Measurements from ENCODE around the gene WNK4. TPM values are rescaled to one million over a fixed set of nuclear protein-coding genes. Genes with fewer than 3 reads are reported as not detected.
A peak's percentile ranks its signal among the peaks of the same experiment; 100 is the strongest.

WNK4 gene
- total and polyA plus RNA-seq, 11 donors: 1.2 TPM; not detected in 10

- Histone ChIP-seq H3K4me1 (no peaks in the 10 kb centered on the region), H3K27ac (no peak overlapping the region), H3K4me3 (no peak overlapping the region), H3K27me3 (no peaks in the 10 kb centered on the region), H3K36me3 (peaks cover 0 to 14% (median 9%) of the 10 kb centered on the region in 9 donors), H3K9me3 (no peaks in the 10 kb centered on the region)
- ATAC-seq (no peak), DNase-seq (no peak)
- 97 to 100% (median 98%) methylated on average over 1 of the region's 1 CpG for WGBS, 4 donors
- TF ChIP-seq CTCF (IDR thresholded peaks at IDR 0.05): no peak
- TF ChIP-seq POLR2A (IDR thresholded peaks at IDR 0.05): no peak
- intact Hi-C loops (cut with DNase I): no loop called here
Observed at GRCh38 chr17:42804918-42805367, 24.5 kb downstream of the WNK4 start.

GRCh38 chr17:42806249-42806648, 25.8 kb downstream of the WNK4 start:
- 67 to 100% (median 94%) methylated on average over 1 of the region's 1 CpG for WGBS, 4 donors
- intact Hi-C loops (cut with DNase I): no loop called here

GRCh38 chr17:42809250-42809649, 28.8 kb downstream of the WNK4 start:
- Histone ChIP-seq H3K27me3 (no peaks in the 10 kb centered on the region), H3K9me3 (no peaks in the 10 kb centered on the region), H3K4me1 (no peaks in the 10 kb centered on the region), H3K27ac (peak overlapping the region in 1 of 12 donors; percentile 15), H3K4me3 (no peak overlapping the region), H3K36me3 (peaks cover 0 to 56% (median 50%) of the 10 kb centered on the region in 9 donors)
- peak in 2 of 4 donors; percentile 55 to 76 for ATAC-seq
- intact Hi-C loops (cut with DNase I): no loop called here
- TF ChIP-seq CTCF (IDR thresholded peaks at IDR 0.05) (no peak), POLR2A (IDR thresholded peaks at IDR 0.05) (no peak)
- no peak for DNase-seq
- WGBS, 4 donors: 24 to 52% (median 37%) methylated on average over 3 of the region's 3 CpGs

More at GRCh38 chr17:42806249-42806648, 25.8 kb downstream of the WNK4 start:
- Histone ChIP-seq H3K4me3 (no peak overlapping the region), H3K4me1 (no peaks in the 10 kb centered on the region), H3K27ac (no peak overlapping the region), H3K9me3 (no peaks in the 10 kb centered on the region), H3K36me3 (peaks cover 0 to 27% (median 22%) of the 10 kb centered on the region in 9 donors), H3K27me3 (no peaks in the 10 kb centered on the region)
- no peak for ATAC-seq
- no peak for DNase-seq
- TF ChIP-seq POLR2A (IDR thresholded peaks at IDR 0.05) (no peak), CTCF (IDR thresholded peaks at IDR 0.05) (no peak)

- peaks cover 0 to 100% (median 97%) of the 10 kb centered on the region in 9 donors for H3K36me3 ChIP-seq
- intact Hi-C loops (cut with DNase I): loop anchor here in 2 of 10 donors (5.0 to 10.0 kb wide), 2 partner anchors 93 to 100 kb away; no protein-coding TSS in a partner anchor
- no peak overlapping the region for H3K4me3 ChIP-seq
- ATAC-seq (peak in 2 of 4 donors; percentile 49 to 71), DNase-seq (no peak)
- TF ChIP-seq CTCF (IDR thresholded peaks at IDR 0.05): no peak
- H3K27me3 ChIP-seq: no peaks in the 10 kb centered on the region
- peaks cover 0 to 13% (median 6%) of the 10 kb centered on the region in 12 donors for H3K4me1 ChIP-seq
- 32 to 40% (median 38%) methylated on average over 8 of the region's 8 CpGs for WGBS, 4 donors
- peak overlapping the region in 8 of 12 donors; percentile 10 to 50 (median 36) for H3K27ac ChIP-seq
- H3K9me3 ChIP-seq: no peaks in the 10 kb centered on the region
Observed at GRCh38 chr17:42814633-42815399, 34.4 kb downstream of the WNK4 start.

Measured in heart left ventricle (tissue), 16 donors.